ENCODE results near the gene ATP9B.
A peak's percentile ranks its signal among the peaks of the same experiment; 100 is the strongest.

Gene ATP9B

GRCh38 chr18:79379251-79379905 is 310.2 kb downstream of the ATP9B start:
- ChIA-PET POLR2A (no interaction called here), CTCF (interaction anchor here (0.6 to 7.4 kb wide), 31 partner anchors 11 to 1614 kb away, joined by 3 to 139 read pairs (median 4); no protein-coding TSS in a partner anchor)
- no peaks in the 10 kb centered on the region for H3K4me1 ChIP-seq (ENCODE audit: control insufficient read depth, insufficient read depth, low read length)
- H3K27ac ChIP-seq (ENCODE audit: extremely low read depth, low read depth, low read length): no peak overlapping the region
- H3K9me3 ChIP-seq (ENCODE audit: control insufficient read depth, insufficient read depth, low read depth, low read length): no peaks in the 10 kb centered on the region
- H3K4me3 ChIP-seq (ENCODE audit: low read depth, low read length): no peak overlapping the region
- TF ChIP-seq ZFHX2 (tag by site-specific recombination; conservative IDR thresholded peaks at IDR 0.05): 0 out of 2 replicates have a peak, but pooled peaks have one; percentile 4
- TF ChIP-seq OSR2 (tag by site-specific recombination; IDR thresholded peaks at IDR 0.05): no peak
- peaks cover 0 to 6% of the 10 kb centered on the region in 2 experiments; a peak in 1 of 3 replicates for H3K36me3 ChIP-seq (ENCODE audit: control insufficient read depth in 2 of 2, insufficient read depth in 1 of 2, low read length in 2 of 2)

GRCh38 chr18:79379931-79380815 is 311.0 kb downstream of the ATP9B start:
- Histone ChIP-seq H3K9me3 (ENCODE audit: control insufficient read depth, insufficient read depth, low read depth, low read length) (no peaks in the 10 kb centered on the region), H3K4me1 (ENCODE audit: control insufficient read depth, insufficient read depth, low read length) (no peaks in the 10 kb centered on the region), H3K4me3 (ENCODE audit: low read depth, low read length) (no peak overlapping the region), H3K27ac (ENCODE audit: extremely low read depth, low read depth, low read length) (no peak overlapping the region), H3K36me3 (ENCODE audit: control insufficient read depth in 2 of 2, insufficient read depth in 1 of 2, low read length in 2 of 2) (peaks cover 0 to 6% of the 10 kb centered on the region in 2 experiments; a peak in 1 of 3 replicates)
- no peak for TF ChIP-seq ZFP41 (tag by site-specific recombination; IDR thresholded peaks at IDR 0.05; ENCODE audit: borderline replicate concordance)
- no peak for TF ChIP-seq ZNF426 (tag by site-specific recombination; IDR thresholded peaks at IDR 0.05)
- TF ChIP-seq ZSCAN23 (tag by site-specific recombination; IDR thresholded peaks at IDR 0.05): no peak
- no peak for TF ChIP-seq ZNF654 (tag by site-specific recombination; IDR thresholded peaks at IDR 0.05; ENCODE audit: low read depth)
- TF ChIP-seq ZNF768 (tag by site-specific recombination; IDR thresholded peaks at IDR 0.05): no peak
- no peak for TF ChIP-seq ZBTB21 (tag by site-specific recombination; IDR thresholded peaks at IDR 0.05)
- TF ChIP-seq ZSCAN4 (tag by site-specific recombination; IDR thresholded peaks at IDR 0.05): no peak
- no peak for TF ChIP-seq ZNF248 (tag by site-specific recombination; IDR thresholded peaks at IDR 0.05)
- TF ChIP-seq ZNF529 (tag by site-specific recombination; IDR thresholded peaks at IDR 0.05; ENCODE audit: insufficient replicate concordance): no peak
- no peak for TF ChIP-seq ZNF132 (tag by site-specific recombination; IDR thresholded peaks at IDR 0.05; ENCODE audit: borderline replicate concordance)
- TF ChIP-seq ZNF48 (tag by site-specific recombination; IDR thresholded peaks at IDR 0.05): no peak
- TF ChIP-seq ZNF140 (tag by site-specific recombination; IDR thresholded peaks at IDR 0.05): no peak
- no peak for TF ChIP-seq WT1 (tag by site-specific recombination; IDR thresholded peaks at IDR 0.05)
- no peak for TF ChIP-seq REPIN1 (tag by site-specific recombination; IDR thresholded peaks at IDR 0.05; ENCODE audit: low read depth)
- no peak for TF ChIP-seq ZNF221 (tag by site-specific recombination; IDR thresholded peaks at IDR 0.05; ENCODE audit: borderline replicate concordance)
- POLR2A ChIA-PET: no interaction called here
- CTCF ChIA-PET: interaction anchor here (0.6 to 7.4 kb wide), 28 partner anchors 11 to 1615 kb away, joined by 3 to 139 read pairs (median 5); no protein-coding TSS in a partner anchor

Data from HEK293 (cell line).